H1 (cell line): ENCODE data around the gene SCAMP2. TPM values are rescaled to one million over a fixed set of nuclear protein-coding genes. Genes with fewer than 3 reads are reported as not detected.

Experiments
- CHD2 ChIP-seq: IDR thresholded peaks from 2 replicates; pipeline ENCODE4 v1.6.1; 2012; ENCODE audit warnings: low read length, improper control_type of control experiment
- HDAC2 ChIP-seq, 2 experiments: fragments of 300-600 bp in 1 of 2; sonication (generic) in 1 of 2; IDR thresholded peaks; 2 replicates each; pipeline ENCODE4 v1.6.1; 2011 to 2012; ENCODE audit warnings: low read depth in 2 of 2, low read length in 2 of 2, mild to moderate bottlenecking in 2 of 2, moderate library complexity in 2 of 2, borderline replicate concordance in 1 of 2, inconsistent platforms in 1 of 2
- KDM1A ChIP-seq: fragments of 200-600, 300-600 bp; sonication (generic); IDR thresholded peaks from 2 replicates; pipeline ENCODE4 v1.7.1; 2016; ENCODE audit warnings: mild to moderate bottlenecking, low read length, borderline replicate concordance
- POLR2AphosphoS5 ChIP-seq: IDR thresholded peaks from 2 replicates; pipeline ENCODE4 v1.6.1; 2011; ENCODE audit warnings: low read depth, low read length
- RBBP5 ChIP-seq: IDR thresholded peaks from 2 replicates; pipeline ENCODE4 v1.7.1; 2012; ENCODE audit warnings: low read depth, mild to moderate bottlenecking, inconsistent platforms, low read length, moderate library complexity, borderline replicate concordance
- YY1 ChIP-seq: IDR thresholded peaks from 2 replicates; pipeline ENCODE4 v1.6.1; 2011; ENCODE audit warnings: low read depth, mild to moderate bottlenecking, low read length
- ZNF274 ChIP-seq: IDR thresholded peaks from 2 replicates; pipeline ENCODE4 v1.7.0; 2012; ENCODE audit warnings: low read length, borderline replicate concordance; ENCODE audit errors: extremely low read depth
- polyA plus RNA-seq, 7 experiments: library from polyadenylated mRNA; depleted of rRNA in 3 of 7; stranded (reverse) in 5 of 7; unstranded in 2 of 7; fragments of >200 nt in 5 of 7; fragments of 200-250 nt in 2 of 7; gene quantifications; 1 replicate in 5 of 7; 2 replicates in 1 of 7; 4 replicates in 1 of 7; pipeline versions ENCODE4 v1.2.1 to v1.2.3, GENCODE V29; 2011 to 2013; ENCODE audit warnings: missing spikeins in 2 of 7, mixed read lengths in 2 of 7
- total RNA-seq: library from RNA; stranded (reverse); fragmentation: NEBNext Ultra II Directional; extraction: Animal tissue kit (Norgen Biotek cat#: 25700); gene quantifications from 2 replicates; pipeline ENCODE4 v1.2.1, GENCODE V29; 2021

SCAMP2 gene
- total and polyA plus RNA-seq, 2 of the 8 experiments (the other 6 are each of a cell fraction or from before 2014, with no cell fraction given) = 41.7 to 131 TPM

DNA sequence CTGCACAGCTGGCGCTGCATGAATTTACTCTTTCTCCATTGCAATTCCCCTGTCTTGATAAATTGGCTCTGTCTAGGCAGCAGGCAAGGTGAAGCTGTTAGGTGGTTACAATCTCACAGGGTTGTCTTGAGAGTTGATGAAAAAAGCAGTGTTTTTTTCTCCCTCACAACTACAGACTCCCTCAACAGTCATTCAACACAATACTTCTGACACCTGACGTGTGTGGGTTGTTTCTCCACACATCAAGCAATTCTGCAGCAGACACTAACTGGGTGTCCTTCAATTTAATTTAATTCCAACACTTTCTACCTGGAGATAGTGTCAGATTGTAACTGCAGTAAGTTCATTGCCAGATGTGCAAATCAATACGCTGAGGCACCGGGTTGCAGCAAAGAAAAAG, 5.1 kb upstream of the SCAMP2 start (continued):
- TF ChIP-seq CHD2 (no peak), RBBP5 (no peak), POLR2AphosphoS5 (no peak), ZNF274 (no peak), YY1 (no peak), HDAC2 (IDR thresholded peaks at IDR 0.05; ENCODE audit: borderline replicate concordance in 1 of 2, low read depth in 2 of 2, low read length in 2 of 2) (no peak), KDM1A (no peak)
- TF ChIP-seq, all 59 proteins: peak for 0
